SK-MEL-5 (cell line): ENCODE results near the gene CAMK2D. TPM values are rescaled to one million over a fixed set of nuclear protein-coding genes. Genes with fewer than 3 reads are reported as not detected.
"Not testable (repeated sequence)": the region's sequence is repeated elsewhere in the genome, so short reads cannot be mapped to it uniquely, and the experiment has no call there.

Source experiments
- DNase-seq: peaks from one replicate; pipeline ENCODE4 v3.0.0-alpha.2; 2016; ENCODE audit warnings: low read depth, low spot score
- in situ Hi-C: cut with HindIII; loops from 2 replicates; pipeline ENCODE4 v1.10.0; 2016; ENCODE audit warnings: low sequenced_read_pairs, high pct_unique_total_duplicates, low pct_unique_long_range_greater_than_20kb
- total RNA-seq: library from RNA; depleted of rRNA; stranded (reverse); fragments of >200 nt; shearing (Covaris generic); gene quantifications from 2 replicates; pipeline ENCODE4 v1.2.3, GENCODE V29; 2014

CAMK2D gene
- total RNA-seq, 1 experiment from 2014 or later: 19.3 TPM

DNA sequence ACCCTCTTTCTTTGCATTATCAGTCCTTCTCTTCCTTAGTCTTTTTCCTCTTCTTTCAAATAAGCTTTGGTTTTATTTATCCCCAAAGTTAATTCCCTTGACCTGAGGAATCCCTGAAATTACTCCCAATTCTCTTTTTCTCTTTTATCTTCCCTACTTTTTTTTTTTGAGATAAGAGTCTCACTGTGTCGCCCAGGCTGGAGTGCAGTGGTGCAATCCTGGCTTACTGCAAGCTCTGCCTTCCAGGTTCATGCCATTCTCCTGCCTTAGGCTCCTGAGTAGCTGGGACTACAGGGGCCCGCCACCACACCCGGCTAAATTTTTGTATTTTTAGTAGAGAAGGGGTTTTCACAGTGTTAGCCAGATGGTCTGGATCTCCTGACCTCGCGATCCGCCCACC is 17.8 kb downstream of the CAMK2D start:
- in situ Hi-C loops: no loop called here

GRCh38 chr4:113742643-113743042 is 18.9 kb downstream of the CAMK2D start:
- in situ Hi-C loops: no loop called here
- DNase-seq: no peak

More for the DNA sequence above, 17.8 kb downstream of the CAMK2D start:
- no peak for DNase-seq

GRCh38 chr4:113741956-113742355 is 19.6 kb downstream of the CAMK2D start:
- in situ Hi-C loops: no loop called here
- DNase-seq: no peak

GRCh38 chr4:113740857-113741379 is 20.6 kb downstream of the CAMK2D start:
- in situ Hi-C loops: no loop called here
- DNase-seq: no peak

DNA sequence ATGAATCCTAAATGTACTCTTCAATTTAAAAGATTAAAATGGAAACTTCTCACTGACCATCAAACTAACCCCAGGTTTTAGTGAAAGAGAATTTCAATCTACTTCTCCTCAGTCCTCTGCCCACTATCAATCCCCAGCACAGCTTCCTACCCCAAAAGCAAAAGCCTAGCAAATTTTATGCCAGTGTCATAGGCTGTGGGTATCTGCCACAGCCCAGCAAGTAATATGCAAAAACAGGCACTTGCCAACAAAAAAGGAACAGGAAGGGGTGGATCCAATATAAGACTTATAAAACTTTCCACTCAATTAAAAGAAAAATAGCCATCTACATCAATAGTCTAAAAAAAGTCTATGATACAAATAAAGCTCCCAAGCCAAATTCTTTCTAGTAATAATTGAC is 22.3 kb downstream of the CAMK2D start:
- in situ Hi-C loops: no loop called here
- no peak for DNase-seq

GRCh38 chr4:113738251-113738650 is 23.3 kb downstream of the CAMK2D start:
- in situ Hi-C loops: no loop called here

DNA sequence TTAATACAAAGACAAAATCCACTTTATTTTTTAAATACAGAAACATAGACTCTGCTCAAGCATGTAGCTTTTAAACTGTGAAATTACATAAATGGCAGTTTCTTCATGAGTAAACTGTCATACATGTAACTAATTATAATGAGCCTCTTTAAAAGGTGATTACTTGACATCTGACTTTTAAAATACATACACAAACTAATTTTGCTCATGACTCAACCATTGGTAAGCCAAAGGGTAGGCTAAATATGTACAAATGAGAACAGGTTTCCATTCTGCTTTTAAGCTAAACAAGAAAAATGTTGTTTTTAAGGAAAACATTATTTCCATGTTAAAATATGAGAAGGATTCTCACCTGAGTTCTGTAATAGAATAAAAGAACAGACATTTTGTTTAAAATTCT is 27.9 kb downstream of the CAMK2D start:
- DNase-seq: no peak
- in situ Hi-C loops: no loop called here

More at GRCh38 chr4:113738251-113738650, 23.3 kb downstream of the CAMK2D start:
- DNase-seq: no peak

- in situ Hi-C loops: no loop called here
- no peak for DNase-seq
These were observed 28.5 kb downstream of the CAMK2D start for GRCh38 chr4:113732967-113733527.

DNA sequence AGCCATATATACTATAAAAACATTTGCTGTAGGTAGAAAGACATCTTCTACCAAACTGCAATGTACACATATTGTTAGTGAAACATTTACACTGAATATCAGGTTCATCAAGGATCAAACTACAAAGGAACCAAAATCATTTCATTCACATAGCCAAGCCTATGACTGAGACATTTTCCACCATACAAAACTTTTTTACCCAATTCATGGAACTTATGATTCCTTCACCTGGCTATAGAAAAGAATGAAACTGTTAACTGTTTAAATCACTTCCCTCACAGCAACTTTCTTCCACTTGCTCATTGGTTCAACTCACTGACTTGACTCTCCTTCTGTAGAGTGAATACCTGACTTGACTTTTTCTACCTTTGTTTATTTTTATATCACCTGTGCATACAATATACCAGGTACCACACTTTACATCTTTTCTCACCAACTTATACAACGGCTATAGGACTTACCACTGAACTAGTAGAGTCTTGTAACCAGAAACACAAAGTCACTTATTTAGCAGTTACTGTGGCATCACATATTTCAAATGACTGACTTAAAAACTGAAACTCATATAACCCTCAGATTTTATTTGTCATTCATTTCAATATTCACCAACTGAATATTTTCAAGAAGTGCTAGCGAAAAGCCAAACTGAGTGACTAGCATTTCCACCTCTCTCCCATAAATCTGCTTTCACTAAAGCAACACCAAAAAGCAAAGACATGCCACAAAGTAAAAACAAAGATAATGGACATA is 30.9 kb downstream of the CAMK2D start:
- DNase-seq: no peak
- in situ Hi-C loops: no loop called here

- DNase-seq: no peak
- in situ Hi-C loops: no loop called here
These were observed 33.7 kb downstream of the CAMK2D start for GRCh38 chr4:113727802-113728201.

- in situ Hi-C loops: no loop called here
These were observed 35.6 kb downstream of the CAMK2D start for GRCh38 chr4:113725963-113726362.

GRCh38 chr4:113718252-113718651 is 43.3 kb downstream of the CAMK2D start:
- in situ Hi-C loops: no loop called here
- no peak for DNase-seq

More at GRCh38 chr4:113725963-113726362, 35.6 kb downstream of the CAMK2D start:
- DNase-seq: no peak

DNA sequence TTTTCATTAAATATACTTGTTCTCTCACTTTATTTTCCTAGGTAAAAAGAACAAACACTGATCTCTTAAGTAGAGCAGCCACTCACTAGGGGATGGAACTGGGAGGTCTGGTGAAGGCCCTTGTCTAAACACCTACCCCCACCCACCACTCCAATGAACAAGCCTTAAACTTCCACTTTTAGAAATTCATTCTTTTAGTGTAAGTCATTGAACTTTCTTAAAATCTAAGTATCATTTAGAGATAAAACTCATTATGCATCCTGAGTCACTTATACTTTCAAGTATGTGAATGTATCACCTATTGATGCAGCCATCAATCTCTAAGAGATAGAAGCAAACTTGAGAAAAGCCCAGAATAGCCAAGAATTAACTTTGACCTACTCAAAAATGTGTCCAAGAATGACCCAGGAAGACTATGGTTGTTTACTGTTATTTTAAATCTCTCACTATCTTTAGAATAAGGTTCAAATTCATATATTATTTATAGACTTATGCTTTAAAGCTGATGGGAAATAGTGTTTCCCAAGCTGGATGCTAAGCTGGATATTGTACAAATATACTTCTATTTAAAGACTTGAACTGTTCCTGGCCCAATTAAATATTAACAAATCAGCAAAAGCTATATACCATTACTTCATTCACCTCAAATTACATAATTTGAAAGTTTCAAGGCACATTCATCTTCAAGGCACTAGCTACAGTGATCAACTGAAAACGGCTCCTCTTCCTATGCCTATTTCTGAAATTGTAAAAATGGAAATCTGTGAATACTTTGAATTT is 49.5 kb downstream of the CAMK2D start:
- in situ Hi-C loops: no loop called here
- no peak for DNase-seq

- in situ Hi-C loops: no loop called here
- no peak for DNase-seq
These were observed 53.3 kb downstream of the CAMK2D start for GRCh38 chr4:113708250-113708649.

DNA sequence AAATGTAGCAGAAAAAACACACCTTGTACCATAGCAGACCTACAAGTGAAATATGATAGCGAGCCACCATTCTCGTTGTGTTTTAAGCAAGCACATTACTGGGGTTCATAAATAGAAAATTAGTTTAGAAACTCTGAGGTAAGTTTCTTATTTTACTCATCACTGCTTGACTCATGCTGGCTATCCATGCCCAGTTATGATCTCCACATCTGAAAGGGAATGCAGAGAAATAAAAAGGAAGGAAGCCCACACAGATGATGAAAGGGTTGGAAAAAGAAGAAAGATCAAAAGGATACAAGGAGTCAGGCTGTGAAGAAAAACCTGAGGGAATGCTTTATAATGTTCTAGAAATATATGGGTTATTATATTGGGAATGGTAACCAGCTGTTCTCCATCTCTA is 54.5 kb downstream of the CAMK2D start:
- DNase-seq: no peak
- in situ Hi-C loops: no loop called here

GRCh38 chr4:113705097-113705496 is 56.4 kb downstream of the CAMK2D start:
- in situ Hi-C loops, DNase-seq: not testable (repeated sequence)

GRCh38 chr4:113702596-113702995 is 58.9 kb downstream of the CAMK2D start:
- in situ Hi-C loops, DNase-seq: not testable (repeated sequence)

- DNase-seq: no peak
- in situ Hi-C loops: no loop called here
These were observed 60.4 kb downstream of the CAMK2D start for GRCh38 chr4:113701169-113701568.
